Stomach (tissue), 9 donors: Measurements from ENCODE around the gene SLC1A5. TPM values are rescaled to one million over a fixed set of nuclear protein-coding genes. Genes with fewer than 3 reads are reported as not detected.
"Not testable (repeated sequence)": the region's sequence is repeated elsewhere in the genome, so short reads cannot be mapped to it uniquely, and the experiment has no call there.

ENCODE experiments used
- DNase-seq, 2 donors: peaks; one replicate each; pipeline versions ENCODE4 v3.0.0 to v3.0.0-alpha.2; 2013 to 2019
- H3K27ac ChIP-seq, 5 donors: fragments of 200-600 bp in 4 of 5; sonication (generic) in 4 of 5; one replicate each; pipeline ENCODE4 v1.5.1; 2013 to 2019; ENCODE audit warnings: mild to moderate bottlenecking in 1 of 5, moderate library complexity in 1 of 5
- H3K27me3 ChIP-seq, 3 donors: fragments of 200-600 bp; sonication (generic); one replicate each; pipeline ENCODE4 v1.5.1; 2017 to 2019; ENCODE audit warnings: mixed run types in 1 of 3
- H3K36me3 ChIP-seq, 4 donors: fragments of 200-600 bp; sonication (generic); 1 replicate in 3 of 4; 2 replicates in 1 of 4; pipeline ENCODE4 v1.5.1; 2016 to 2019
- H3K4me1 ChIP-seq, 4 donors: fragments of 200-600 bp; sonication (generic); one replicate each; pipeline ENCODE4 v1.5.1; 2016 to 2019
- H3K4me3 ChIP-seq, 4 donors: fragments of 200-600 bp; sonication (generic) in 3 of 4; one replicate each; pipeline ENCODE4 v1.5.1; 2016 to 2019; ENCODE audit warnings: mild to moderate bottlenecking in 1 of 4
- H3K9me3 ChIP-seq, 4 donors: fragments of 200-600 bp; sonication (generic); one replicate each; pipeline ENCODE4 v1.5.1; 2016 to 2019
- CTCF ChIP-seq, 7 experiments: fragments of 450-650 bp in 4 of 7; fragments of 200-600 bp in 3 of 7; sonication (generic) in 3 of 7; IDR thresholded peaks; one replicate each; pipeline ENCODE4 v1.5.1; 2016 to 2019; ENCODE audit warnings: antibody characterized with exemption in 7 of 7, control low read depth in 2 of 7, mild to moderate bottlenecking in 1 of 7
- EP300 ChIP-seq: sonication (generic); formaldehyde crosslinking; IDR thresholded peaks from one replicate; pipeline ENCODE4 v1.6.1; 2017; ENCODE audit warnings: antibody characterized with exemption
- POLR2A ChIP-seq, 4 donors: fragments of 450-650 bp; IDR thresholded peaks; one replicate each; pipeline ENCODE4 v1.6.1; 2016; ENCODE audit warnings: antibody characterized with exemption in 4 of 4, control low read depth in 2 of 4, mild to moderate bottlenecking in 1 of 4, moderate library complexity in 1 of 4
- POLR2AphosphoS5 ChIP-seq, 3 donors: sonication (generic); formaldehyde crosslinking; IDR thresholded peaks; one replicate each; pipeline ENCODE4 v1.6.1; 2016; ENCODE audit warnings: antibody characterized with exemption in 3 of 3
- WGBS, 5 donors: extraction: QIAGEN DNeasy Blood & Tissue Kit in 3 of 5; methylation state at CpG; one replicate each; pipeline versions ENCODE4 v1.1.5 to v1.1.7; 2013 to 2018; 5-methylcytosine and 5-hydroxymethylcytosine counted together
- intact Hi-C: fragments of 100-400 bp; cut with DNase I; formaldehyde crosslinking; loops from one replicate; pipeline ENCODE4 v1.15.1; 2023; ENCODE audit warnings: low total_unique reads
- polyA plus RNA-seq, 3 donors: library from polyadenylated mRNA; stranded (reverse); fragments of 200-250 nt; gene quantifications; one replicate each; pipeline ENCODE4 v1.2.3, GENCODE V29; 2013
- total RNA-seq, 5 donors: library from RNA; depleted of rRNA; stranded (reverse); fragments of >200 nt; gene quantifications; one replicate each; pipeline versions ENCODE4 v1.1.0 to v1.2.3, GENCODE V29; 2014 to 2016
- donor health status: healthy with polysubstance abuse.
- donor health status: Bipolar disorder and iron deficiency.
- donor health status: healthy.

Gene SLC1A5
- total and polyA plus RNA-seq, 8 donors: 18.7 to 106 (median 31.4) TPM

- intact Hi-C loops: no loop called here
- Histone ChIP-seq H3K4me3 (peak overlapping the region; percentile 63 to 83 (median 78)), H3K9me3 (no peaks in the 10 kb centered on the region), H3K4me1 (peaks cover 23 to 66% (median 55%) of the 10 kb centered on the region in 4 donors), H3K36me3 (peaks cover 25 to 38% (median 35%) of the 10 kb centered on the region in 4 donors), H3K27me3 (no peaks in the 10 kb centered on the region), H3K27ac (peak overlapping the region; percentile 86 to 92 (median 89))
- no peak for DNase-seq
- 45 to 61% (median 52%) methylated on average over 19 of the region's 19 CpGs for WGBS, 5 donors
- TF ChIP-seq POLR2AphosphoS5 (IDR thresholded peaks at IDR 0.05): no peak
- TF ChIP-seq POLR2A (IDR thresholded peaks at IDR 0.05): no peak
- no peak for TF ChIP-seq CTCF (IDR thresholded peaks at IDR 0.05)
- no peak for TF ChIP-seq EP300
These were observed 3.1 kb downstream of the SLC1A5 start for GRCh38 chr19:46785054-46785979.

DNA sequence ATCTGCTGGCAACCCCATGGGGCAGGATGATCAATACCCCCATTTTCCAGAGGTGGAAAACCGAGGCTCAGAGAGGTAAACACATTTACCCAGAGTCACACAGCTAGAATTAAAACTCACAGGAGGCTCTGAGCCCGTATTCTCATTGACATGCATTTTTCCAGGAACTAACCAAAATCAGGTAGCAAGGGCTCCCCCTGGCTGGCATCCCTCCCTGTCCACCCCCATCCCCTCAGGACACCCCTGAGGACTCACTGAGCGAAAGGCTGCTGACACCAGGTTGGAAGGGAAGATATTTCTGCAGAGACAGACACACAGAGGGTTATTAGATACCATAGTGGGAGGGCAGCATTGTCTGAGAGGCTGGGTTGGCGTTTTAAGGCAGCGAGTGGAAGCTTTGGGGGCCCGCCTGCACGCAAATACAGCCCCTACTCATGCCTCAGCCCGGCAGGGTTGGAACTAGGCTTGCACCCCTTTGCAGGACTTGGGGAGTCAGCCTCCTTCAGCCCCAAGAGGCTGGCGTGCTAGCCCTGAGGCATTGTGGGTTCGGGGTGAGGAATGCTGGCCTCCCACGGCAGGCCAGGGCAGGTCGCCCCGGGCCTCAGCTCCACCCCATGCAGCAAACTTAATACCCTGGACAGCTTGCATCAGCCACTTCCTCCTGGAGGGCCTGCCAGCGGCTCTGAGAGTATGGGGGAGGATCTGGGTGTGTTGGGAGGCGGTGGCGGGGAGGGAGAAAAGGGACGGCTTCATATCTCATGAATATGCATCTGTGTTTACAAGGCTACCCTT, 3.9 kb downstream of the SLC1A5 start:
- Histone ChIP-seq H3K9me3 (no peaks in the 10 kb centered on the region), H3K36me3 (peaks cover 27 to 46% (median 44%) of the 10 kb centered on the region in 4 donors), H3K27me3 (no peaks in the 10 kb centered on the region), H3K27ac (peak overlapping the region; percentile 86 to 92 (median 89)), H3K4me3 (peak overlapping the region; percentile 63 to 83 (median 78)), H3K4me1 (peaks cover 23 to 66% (median 55%) of the 10 kb centered on the region in 4 donors)
- intact Hi-C loops: no loop called here
- 15 to 30% (median 21%) methylated on average over 10 to 17 of the region's 17 CpGs for WGBS, 5 donors
- peak; percentile 84 to 85 for DNase-seq
- TF ChIP-seq POLR2AphosphoS5 (IDR thresholded peaks at IDR 0.05) (peak; percentile 10 to 66 (median 56)), EP300 (no peak)

DNA sequence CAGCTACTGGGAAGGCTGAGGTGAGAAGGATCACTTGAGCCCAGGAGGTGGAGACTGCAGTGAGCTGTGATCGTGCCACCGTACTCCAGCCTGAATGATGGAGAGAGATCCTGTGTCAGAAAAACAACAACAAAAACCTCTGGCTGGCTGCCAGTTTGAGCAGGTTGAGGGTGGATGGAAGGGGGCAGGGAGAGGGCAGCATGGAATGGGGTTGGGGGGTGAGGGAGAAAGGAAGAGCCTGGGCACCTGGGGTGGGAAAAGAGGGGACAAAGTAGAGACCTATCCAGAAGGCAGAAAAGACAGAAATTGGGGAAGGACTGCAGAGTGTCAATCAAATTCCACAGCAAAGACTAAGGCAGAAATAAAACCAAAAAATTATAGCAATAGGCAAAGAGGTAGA, 4.7 kb downstream of the SLC1A5 start:
- Histone ChIP-seq H3K4me3 (peak overlapping the region in 2 of 4 donors; percentile 82 to 83), H3K27ac (peak overlapping the region in 3 of 5 donors; percentile 87 to 92 (median 90)), H3K9me3 (no peaks in the 10 kb centered on the region), H3K4me1 (peaks cover 20 to 62% (median 51%) of the 10 kb centered on the region in 4 donors), H3K36me3 (peaks cover 32 to 54% (median 52%) of the 10 kb centered on the region in 4 donors), H3K27me3 (no peaks in the 10 kb centered on the region)
- TF ChIP-seq EP300: no peak
- no peak for TF ChIP-seq POLR2AphosphoS5 (IDR thresholded peaks at IDR 0.05)
- no peak for TF ChIP-seq CTCF (IDR thresholded peaks at IDR 0.05)
- no peak for TF ChIP-seq POLR2A (IDR thresholded peaks at IDR 0.05)
- WGBS, 5 donors: 59 to 85% (median 68%) methylated on average over 2 of the region's 2 CpGs
- intact Hi-C loops: no loop called here
- no peak for DNase-seq

DNA sequence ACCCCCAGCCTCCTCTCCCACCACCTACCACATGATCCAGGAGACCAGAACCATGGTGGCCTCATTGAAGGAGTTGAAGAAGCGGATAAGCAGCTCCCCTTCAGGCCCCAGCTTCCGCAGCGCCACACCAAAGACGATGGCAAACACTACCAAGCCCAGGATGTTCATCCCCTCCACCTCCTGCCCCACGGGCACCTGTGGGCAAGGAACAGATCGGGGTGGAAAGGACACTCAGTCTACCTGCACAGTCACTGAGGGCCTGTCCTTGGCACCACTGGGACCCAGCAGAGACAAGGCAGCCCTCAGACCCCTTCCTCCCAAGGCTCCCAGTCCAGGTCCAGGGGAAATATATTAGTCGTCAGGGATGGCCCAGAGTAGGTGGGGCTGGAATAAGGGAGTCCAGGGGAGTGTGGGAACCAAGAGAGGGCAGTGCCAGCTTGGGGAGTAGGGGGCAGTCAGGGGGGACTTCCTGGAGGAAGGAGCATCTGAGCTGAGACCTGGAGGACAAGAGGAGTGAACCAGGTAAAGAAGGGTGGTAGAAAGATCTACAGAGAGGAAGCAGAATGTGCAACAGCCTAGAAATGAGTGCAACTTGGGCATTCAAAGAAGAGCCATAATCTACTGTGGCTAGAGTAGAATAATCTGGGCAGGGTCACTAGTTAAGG, 5.9 kb downstream of the SLC1A5 start:
- WGBS, 5 donors: 92 to 96% (median 95%) methylated on average over 7 of the region's 7 CpGs
- Histone ChIP-seq H3K4me3 (no peak overlapping the region), H3K27me3 (no peaks in the 10 kb centered on the region), H3K9me3 (no peaks in the 10 kb centered on the region), H3K36me3 (peaks cover 43 to 66% (median 63%) of the 10 kb centered on the region in 4 donors), H3K27ac (no peak overlapping the region), H3K4me1 (peaks cover 20 to 54% (median 46%) of the 10 kb centered on the region in 4 donors)
- DNase-seq: no peak
- intact Hi-C loops: no loop called here
- TF ChIP-seq EP300: no peak
- TF ChIP-seq CTCF (IDR thresholded peaks at IDR 0.05): no peak
- no peak for TF ChIP-seq POLR2A (IDR thresholded peaks at IDR 0.05)
- no peak for TF ChIP-seq POLR2AphosphoS5 (IDR thresholded peaks at IDR 0.05)

DNA sequence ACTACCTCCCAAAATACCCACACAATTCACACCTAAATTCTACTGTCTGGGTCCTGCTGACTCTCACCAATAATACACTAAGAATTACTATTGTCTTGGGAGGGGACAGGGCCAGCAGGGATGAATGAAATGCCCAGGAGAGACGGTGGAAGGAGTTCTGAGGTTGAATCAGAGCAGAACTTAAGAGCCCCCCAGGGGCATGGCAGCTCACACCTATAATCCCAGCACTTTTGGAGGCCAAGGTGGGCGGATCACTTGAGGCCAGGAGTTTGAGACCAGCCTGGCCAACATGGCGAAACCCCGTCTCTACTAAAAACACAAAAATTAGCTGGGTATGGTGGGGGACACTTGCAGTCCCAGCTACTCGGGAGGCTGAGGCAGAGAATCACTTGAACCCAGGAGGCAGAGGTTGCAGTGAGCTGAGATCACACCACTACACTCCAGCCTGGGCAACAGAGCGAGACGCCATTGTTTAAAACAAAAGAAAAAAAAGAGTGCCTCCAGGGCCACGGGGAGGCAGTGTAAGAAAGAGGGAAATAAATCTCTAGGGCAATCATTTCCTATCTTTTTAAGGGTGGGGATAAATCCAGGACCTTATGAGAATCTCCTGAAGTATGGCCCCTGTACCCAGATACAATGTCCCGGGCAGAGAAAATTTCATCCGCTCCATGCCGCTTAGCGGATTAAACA, 10.3 kb downstream of the SLC1A5 start:
- WGBS, 5 donors: 85 to 93% (median 92%) methylated on average over 12 of the region's 12 CpGs
- H3K9me3 ChIP-seq, intact Hi-C loops, DNase-seq, H3K4me3 ChIP-seq, H3K27me3 ChIP-seq: not testable (repeated sequence)
- peaks cover 0 to 12% (median 10%) of the 10 kb centered on the region in 4 donors for H3K4me1 ChIP-seq
- H3K27ac ChIP-seq: peak overlapping the region in 3 of 5 donors; percentile 20 to 38 (median 26)
- H3K36me3 ChIP-seq: peaks cover 66 to 96% (median 93%) of the 10 kb centered on the region in 4 donors
